GM19238 (cell line): Measurements from ENCODE around the gene DSG1.
"Not testable (repeated sequence)": the region's sequence is repeated elsewhere in the genome, so short reads cannot be mapped to it uniquely, and the experiment has no call there.

Experiments
- DNase-seq: peaks from one replicate; pipeline ENCODE4 v3.0.0; 2011; ENCODE audit warnings: low spot score; ENCODE audit not compliant: insufficient read length

The DSG1 gene

GRCh38 chr18:31343454-31343853, 25.5 kb downstream of the DSG1 start:
- DNase-seq = no peak

- DNase-seq = not testable (repeated sequence)
Measured at GRCh38 chr18:31353336-31353735, 35.4 kb downstream of the DSG1 start.

- no peak for DNase-seq
Measured at GRCh38 chr18:31354990-31355389, 37.0 kb downstream of the DSG1 start.

- no peak for DNase-seq
Measured at GRCh38 chr18:31356025-31356424, 38.1 kb downstream of the DSG1 start.

- DNase-seq = no peak
Measured at GRCh38 chr18:31364190-31364589, 46.2 kb downstream of the DSG1 start.

- no peak for DNase-seq
Measured at GRCh38 chr18:31369478-31369877, 51.5 kb downstream of the DSG1 start.

- DNase-seq = no peak
Measured at GRCh38 chr18:31371989-31372388, 54.0 kb downstream of the DSG1 start.

GRCh38 chr18:31373641-31374040, 55.7 kb downstream of the DSG1 start:
- no peak for DNase-seq

GRCh38 chr18:31376477-31376876, 58.5 kb downstream of the DSG1 start, which contains the start of gene DSG4:
DSG4 (plus strand) TSS chr18:31376777; CDS start chr18:31376912, 135 bp downstream.
- no peak for DNase-seq

- DNase-seq = no peak
Measured at GRCh38 chr18:31380912-31381311, 63.0 kb downstream of the DSG1 start.

- DNase-seq = no peak
Measured at GRCh38 chr18:31382107-31382506, 64.1 kb downstream of the DSG1 start.

- DNase-seq = no peak
Measured at GRCh38 chr18:31386741-31387140, 68.8 kb downstream of the DSG1 start.

- DNase-seq = no peak
Measured at GRCh38 chr18:31393286-31393685, 75.3 kb downstream of the DSG1 start.

- no peak for DNase-seq
Measured at GRCh38 chr18:31396796-31397612, 79.0 kb downstream of the DSG1 start.

- DNase-seq = no peak
Measured at GRCh38 chr18:31398191-31398590, 80.2 kb downstream of the DSG1 start.

- DNase-seq = no peak
Measured at GRCh38 chr18:31399306-31400032, 81.5 kb downstream of the DSG1 start.

GRCh38 chr18:31401156-31402025, 83.4 kb downstream of the DSG1 start:
- no peak for DNase-seq

- no peak for DNase-seq
Measured at GRCh38 chr18:31402026-31402373, 84.0 kb downstream of the DSG1 start.

- no peak for DNase-seq
Measured at GRCh38 chr18:31403409-31403808, 85.4 kb downstream of the DSG1 start.
